Hindlimb muscle (tissue), 1 donor: ENCODE measurements around the gene WDR73. TPM values are rescaled to one million over a fixed set of nuclear protein-coding genes. Genes with fewer than 3 reads are reported as not detected.

Experiments
- polyA plus RNA-seq: library from polyadenylated mRNA; unstranded; fragments of 120-200 nt; gene quantifications from one replicate; pipeline ENCODE4 v1.2.1, GENCODE V29; 2013; ENCODE audit not compliant: insufficient read length

The WDR73 gene
- polyA plus RNA-seq, 1 donor, result 17.5 TPM

Other genes with a start within 250 kb of the WDR73 start
- gene ZSCAN2, start 53.3 kb downstream of the WDR73 start, polyA plus RNA-seq, result 14.0 TPM
- gene NMB, start 3.9 kb upstream of the WDR73 start, polyA plus RNA-seq, result 1.6 TPM
- gene SEC11A, start 61.9 kb upstream of the WDR73 start, polyA plus RNA-seq, result 279 TPM
- gene ZNF592, start 94.3 kb upstream of the WDR73 start, polyA plus RNA-seq, result 26.1 TPM
- 106 TPM for gene ALPK3, start 163.1 kb upstream of the WDR73 start, polyA plus RNA-seq
- gene SLC28A1, start 230.4 kb upstream of the WDR73 start, polyA plus RNA-seq, result 0.32 TPM